Endothelial cell of umbilical vein (primary cell): ENCODE measurements around the gene MTRR. TPM values are rescaled to one million over a fixed set of nuclear protein-coding genes. Genes with fewer than 3 reads are reported as not detected.

ENCODE experiments used
- BruUV-seq: library from RNA; stranded (reverse); fragments of 400-500 nt; replicated peaks from 2 replicates; lab custom pipeline; 2021; lab: Mats Ljungman, UMichigan
- CTCF ChIA-PET: fragments of 300-600, 350-600 bp; sonication (Branson Sonifier 250); formaldehyde crosslinking; loops from one replicate; lab custom pipeline; 2021; ENCODE audit warnings: antibody characterized with exemption, inconsistent platforms; lab: Charles Lee
- POLR2A ChIA-PET: fragments of 300-600, 350-600 bp; sonication (Branson Sonifier 250); formaldehyde crosslinking; loops from one replicate; lab custom pipeline; 2021; ENCODE audit warnings: antibody characterized with exemption, inconsistent platforms; lab: Charles Lee
- DNase-seq: peaks from one replicate; pipeline ENCODE4 v3.0.0-alpha.2; 2011; ENCODE audit warnings: low read depth, low spot score
- FAIRE-seq: peaks from 2 replicates; lab custom pipeline; 2011; peaks lifted over from hg19 to GRCh38; lab: Jason Lieb, UNC
- H2AFZ ChIP-seq: 2 replicates; pipeline ENCODE4 v1.6.0; 2012; ENCODE audit warnings: low read depth, low read length, control low read depth, inconsistent platforms
- H3K27ac ChIP-seq: 2 replicates; pipeline ENCODE4 v1.5.1; 2011; ENCODE audit warnings: low read depth, mild to moderate bottlenecking, control low read depth, low read length, moderate library complexity; ENCODE audit not compliant: insufficient read depth
- H3K27me3 ChIP-seq, 2 experiments: 2 replicates each; pipeline versions ENCODE4 v1.6.0 to v1.6.1; 2011; ENCODE audit warnings: low read length in 2 of 2, mixed read lengths in 1 of 2; ENCODE audit not compliant: control insufficient read depth in 2 of 2, insufficient read depth in 2 of 2
- H3K36me3 ChIP-seq, 2 experiments: 2 replicates in 1 of 2; 3 replicates in 1 of 2; pipeline ENCODE4 v1.5.1; 2011; ENCODE audit warnings: low read length in 2 of 2, mild to moderate bottlenecking in 1 of 2, moderate library complexity in 1 of 2; ENCODE audit not compliant: control insufficient read depth in 2 of 2, insufficient read depth in 2 of 2; ENCODE audit errors: extremely low read depth in 1 of 2
- H3K4me1 ChIP-seq: 3 replicates; pipeline ENCODE4 v1.5.1; 2011; ENCODE audit warnings: mild to moderate bottlenecking, low read length; ENCODE audit not compliant: control insufficient read depth, insufficient read depth; ENCODE audit errors: extremely low read depth
- H3K4me2 ChIP-seq: 2 replicates; pipeline ENCODE4 v1.6.1; 2011; ENCODE audit warnings: low read length, control low read depth, mixed read lengths; ENCODE audit not compliant: insufficient read depth
- H3K4me3 ChIP-seq, 3 experiments: fragments of 200-600 bp in 1 of 3; sonication (generic), shearing (Covaris generic) in 1 of 3; replicated peaks in 1 of 3; 2 replicates each; pipeline ENCODE4 v1.5.1; 2011 to 2016; ENCODE audit warnings: control low read depth in 3 of 3, low read length in 3 of 3, mild to moderate bottlenecking in 2 of 3, inconsistent platforms in 1 of 3, low read depth in 1 of 3, moderate library complexity in 1 of 3; ENCODE audit not compliant: insufficient read depth in 1 of 3
- H3K79me2 ChIP-seq: 2 replicates; pipeline ENCODE4 v1.6.0; 2012; ENCODE audit warnings: low read length, inconsistent platforms; ENCODE audit not compliant: control insufficient read depth, insufficient read depth
- H3K9ac ChIP-seq: replicated peaks from 2 replicates; pipeline ENCODE3; 2011; ENCODE audit warnings: low read length, control low read depth; ENCODE audit not compliant: insufficient read depth; ENCODE audit errors: extremely low read depth
- H3K9me1 ChIP-seq: replicated peaks from 3 replicates; pipeline ENCODE4 v1.6.0; 2011; ENCODE audit warnings: mild to moderate bottlenecking, low read length; ENCODE audit not compliant: control insufficient read depth, insufficient read depth; ENCODE audit errors: extremely low read depth
- H3K9me3 ChIP-seq: replicated peaks from 2 replicates; pipeline ENCODE4 v1.5.1; 2012; ENCODE audit warnings: low read length, inconsistent platforms; ENCODE audit not compliant: control insufficient read depth, insufficient read depth
- H4K20me1 ChIP-seq: replicated peaks from 2 replicates; pipeline ENCODE3; 2011; ENCODE audit warnings: mild to moderate bottlenecking, low read length; ENCODE audit not compliant: control insufficient read depth, insufficient read depth; ENCODE audit errors: extremely low read depth
- CTCF ChIP-seq, 2 donors: IDR thresholded peaks; 1 replicate in 1 of 2; 2 replicates in 1 of 2; pipeline ENCODE4 v1.5.1; 2011; ENCODE audit warnings: low read length in 2 of 2, mild to moderate bottlenecking in 2 of 2, moderate library complexity in 2 of 2, control low read depth in 1 of 2, inconsistent platforms in 1 of 2, low read depth in 1 of 2; ENCODE audit not compliant: insufficient read depth in 1 of 2; ENCODE audit errors: extremely low read depth in 1 of 2
- EZH2 ChIP-seq: IDR thresholded peaks from 2 replicates; pipeline ENCODE4 v1.6.1; 2012; ENCODE audit warnings: borderline replicate concordance, low read depth, mild to moderate bottlenecking, moderate library complexity, low read length, inconsistent platforms; ENCODE audit not compliant: severe bottlenecking
- FOS ChIP-seq: IDR thresholded peaks from 2 replicates; pipeline ENCODE4 v1.6.1; 2011; ENCODE audit warnings: mild to moderate bottlenecking, low read length, moderate library complexity, borderline replicate concordance; ENCODE audit not compliant: insufficient read depth
- GATA2 ChIP-seq: IDR thresholded peaks from 2 replicates; pipeline ENCODE4 v1.7.0; 2011; ENCODE audit warnings: low read depth, mild to moderate bottlenecking, moderate library complexity, mixed read lengths, low read length; ENCODE audit not compliant: insufficient read length, insufficient read depth
- JUN ChIP-seq: IDR thresholded peaks from 2 replicates; pipeline ENCODE4 v1.6.1; 2011; ENCODE audit warnings: borderline replicate concordance, low read depth; ENCODE audit not compliant: insufficient read length, insufficient read depth
- MAX ChIP-seq: IDR thresholded peaks from 2 replicates; pipeline ENCODE4 v1.6.1; 2011; ENCODE audit not compliant: insufficient read depth, insufficient read length
- MYC ChIP-seq: IDR thresholded peaks from one replicate; pipeline ENCODE4 v1.6.1; 2011; ENCODE audit warnings: mild to moderate bottlenecking, low read depth, low read length
- POLR2A ChIP-seq: IDR thresholded peaks from 2 replicates; pipeline ENCODE4 v1.6.1; 2012; ENCODE audit warnings: low read depth, mild to moderate bottlenecking, control low read depth, low read length
- POLR2AphosphoS5 ChIP-seq: IDR thresholded peaks from 2 replicates; pipeline ENCODE4 v1.6.1; 2012; ENCODE audit warnings: low read depth, mild to moderate bottlenecking, control low read depth, low read length, moderate library complexity; ENCODE audit not compliant: insufficient read depth
- dilution Hi-C: fragments of 300-500 bp; cut with MboI; formaldehyde crosslinking; loops from one replicate; pipeline ENCODE4 v1.15.0; 2019; ENCODE audit warnings: low sequenced_read_pairs; ENCODE audit not compliant: extremely low pct_ligation_motif_present
- intact Hi-C: fragments of 100-400 bp; cut with micrococcal nuclease; formaldehyde crosslinking; loops from one replicate; pipeline ENCODE4 v1.10.0; 2022
- polyA plus RNA-seq, 4 experiments: library from polyadenylated mRNA; depleted of rRNA in 3 of 4; stranded (reverse) in 3 of 4; unstranded in 1 of 4; fragments of >200 nt; gene quantifications; 2 replicates each; pipeline versions ENCODE4 v1.2.1 to v1.2.3, GENCODE V29; 2011 to 2012; ENCODE audit warnings: missing spikeins in 1 of 4
- total RNA-seq: library from RNA; stranded (reverse); gene quantifications from 2 replicates; pipeline ENCODE4 v1.2.3, GENCODE V29; 2021

The MTRR gene
- total and polyA plus RNA-seq, 2 donors (not counting 3 experiments of a cell fraction or from before 2014, with no cell fraction given) = 24.3 to 37.1 TPM

- Histone ChIP-seq H2AFZ (no peak overlapping the region), H3K36me3 (peaks cover 4 to 11% of the 10 kb centered on the region in 2 experiments), H3K27ac (no peak overlapping the region), H3K4me3 (no peak overlapping the region), H3K4me1 (no peaks in the 10 kb centered on the region), H3K27me3 (no peaks in the 10 kb centered on the region), H4K20me1 (no peaks in the 10 kb centered on the region), H3K9ac (no peak overlapping the region), H3K4me2 (no peak overlapping the region), H3K79me2 (no peaks in the 10 kb centered on the region), H3K9me3 (no peaks in the 10 kb centered on the region), H3K9me1 (no peaks in the 10 kb centered on the region)
- DNase-seq = no peak
- peak; percentile 41 for TF ChIP-seq GATA2
- TF ChIP-seq MYC = no peak
- TF ChIP-seq CTCF (IDR thresholded peaks at IDR 0.05; ENCODE audit: extremely low read depth in 1 of 2, insufficient read depth in 1 of 2, low read depth in 1 of 2, low read length in 2 of 2) = no peak
- ChIA-PET POLR2A (no interaction called here), CTCF (interaction anchor here (0.7 to 1.7 kb wide), 3 partner anchors 11 to 1092 kb away, joined by 3 to 8 read pairs (median 7); partner anchors contain the start of genes FASTKD3 and MTRR)
- no peak for FAIRE-seq
- intact Hi-C loops (loop anchor here (5.0 to 10.0 kb wide), 2 partner anchors 101 to 1093 kb away; no protein-coding TSS in a partner anchor), dilution Hi-C loops (no loop called here)
- BruUV-seq = no TSS peak
Measured at GRCh38 chr5:7857926-7858632, 10.9 kb upstream of the MTRR start.

- peaks cover 43% of the 10 kb centered on the region for H3K79me2 ChIP-seq
- H3K27me3 ChIP-seq = no peaks in the 10 kb centered on the region
- H3K9ac ChIP-seq = no peak overlapping the region
- no peaks in the 10 kb centered on the region for H4K20me1 ChIP-seq
- BruUV-seq = no TSS peak
- no peak overlapping the region for H3K27ac ChIP-seq
- intact Hi-C loops = no loop called here
- no peaks in the 10 kb centered on the region for H3K9me1 ChIP-seq
- H3K9me3 ChIP-seq = no peaks in the 10 kb centered on the region
- no peak overlapping the region for H3K4me3 ChIP-seq
- dilution Hi-C loops = no loop called here
- ChIA-PET CTCF (interaction anchor here (1.5 kb wide), 1 partner anchor 15 kb away, joined by 3 read pairs; the partner anchor contains the start of gene CFAP90), POLR2A (no interaction called here)
- FAIRE-seq = no peak
- H3K4me1 ChIP-seq = peaks cover 18% of the 10 kb centered on the region
- no peak overlapping the region for H3K4me2 ChIP-seq
- H3K36me3 ChIP-seq = peaks cover 2 to 9% of the 10 kb centered on the region in 2 experiments
- no peak for DNase-seq
- no peak overlapping the region for H2AFZ ChIP-seq
- TF ChIP-seq GATA2 (no peak), MYC (no peak), POLR2AphosphoS5 (no peak), POLR2A (no peak), FOS (no peak), MAX (no peak), CTCF (IDR thresholded peaks at IDR 0.05; ENCODE audit: extremely low read depth in 1 of 2, insufficient read depth in 1 of 2, low read depth in 1 of 2, low read length in 2 of 2) (no peak), EZH2 (no peak), JUN (no peak)
Measured at GRCh38 chr5:7866196-7866595, 2.8 kb upstream of the MTRR start.
